ENCODE measurements around the gene ARL5B. TPM values are rescaled to one million over a fixed set of nuclear protein-coding genes. Genes with fewer than 3 reads are reported as not detected.

Gene ARL5B
- total RNA-seq, 1 experiment from 2014 or later, result 8.7 TPM

DNA sequence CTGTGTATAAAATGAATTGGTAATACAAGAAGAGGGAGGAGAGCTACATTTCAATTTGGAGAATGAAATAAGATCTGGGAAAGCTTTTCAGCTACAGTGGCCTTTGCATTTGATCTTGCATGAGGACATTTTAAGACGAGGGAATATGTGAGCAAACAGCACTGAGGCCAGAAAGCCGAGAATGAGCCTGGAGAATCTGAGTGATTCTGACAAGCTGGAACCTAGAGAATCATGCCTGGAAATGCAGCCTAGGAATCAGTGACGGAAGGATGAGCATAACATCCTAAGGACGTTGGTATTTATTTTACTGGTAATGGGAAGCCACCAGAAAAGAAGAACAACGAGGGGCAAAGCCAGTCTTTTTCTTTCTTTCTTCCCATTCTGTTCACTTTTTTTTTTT is 44.3 kb downstream of the ARL5B start:
- DNase-seq (ENCODE audit: low spot score), result no peak

DNA sequence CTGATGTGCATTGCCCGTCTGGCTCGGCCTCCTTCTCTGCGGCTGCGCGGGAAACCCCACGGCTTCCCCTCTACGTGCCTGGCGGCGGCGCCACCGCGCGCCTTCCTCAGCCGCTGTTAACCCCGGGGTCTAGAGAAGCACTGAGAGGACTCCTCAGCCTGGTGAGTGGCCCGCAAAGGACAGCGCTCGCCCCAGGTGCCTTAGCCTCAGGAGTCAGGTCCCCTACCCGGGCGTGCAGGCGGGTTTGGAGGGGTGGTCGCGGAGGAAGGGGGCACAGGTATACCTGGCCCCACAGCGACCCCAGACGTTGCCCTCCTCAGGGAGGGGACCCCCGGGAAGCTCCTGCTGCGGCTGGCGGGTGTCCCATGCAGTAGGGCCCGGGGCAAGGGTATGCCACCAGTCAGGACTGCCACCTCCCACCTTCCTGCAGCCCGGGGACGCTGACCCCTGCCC is 51.0 kb downstream of the ARL5B start:
- no peak for DNase-seq (ENCODE audit: low spot score)

- DNase-seq (ENCODE audit: low spot score), result peak; percentile 89
Measured at GRCh38 chr10:18713077-18713476, 53.8 kb downstream of the ARL5B start.

GRCh38 chr10:18718991-18719390 is 59.8 kb downstream of the ARL5B start:
- no peak for DNase-seq (ENCODE audit: low spot score)

GRCh38 chr10:18719811-18720210 is 60.6 kb downstream of the ARL5B start:
- no peak for DNase-seq (ENCODE audit: low spot score)

- DNase-seq (ENCODE audit: low spot score), result no peak
Measured at GRCh38 chr10:18721067-18721466, 61.8 kb downstream of the ARL5B start.

DNA sequence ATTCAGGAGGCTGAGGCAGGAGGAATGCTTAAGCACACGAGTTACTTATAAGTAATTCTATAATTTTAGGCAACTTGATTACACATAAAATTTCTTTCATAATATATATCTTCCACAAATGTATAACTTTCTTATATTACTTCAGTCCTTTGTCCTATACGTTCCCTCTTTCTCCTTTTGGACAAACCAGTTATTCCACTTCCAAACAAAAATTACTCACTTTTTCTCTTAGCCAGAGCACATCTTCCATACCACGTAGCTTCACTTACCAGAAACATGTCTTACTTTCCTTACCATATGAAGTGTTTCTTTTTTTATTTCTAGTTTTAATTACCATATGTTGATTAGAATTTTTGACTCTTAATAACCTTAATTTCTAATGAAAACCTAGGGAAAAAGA is 64.6 kb downstream of the ARL5B start:
- no peak for DNase-seq (ENCODE audit: low spot score)

Other genes with a start within 250 kb of the ARL5B start
- 5.0 and 5.3 TPM in 2 replicates for gene NSUN6, start 7.8 kb upstream of the ARL5B start, total RNA-seq (2014; rRNA removed; shearing (Covaris generic))